Heart left ventricle (tissue), 13 donors: ENCODE measurements around the gene VSIG10.

Experiments used
- CTCF ChIP-seq, 12 donors: fragments of 200-600 bp; sonication (generic) in 4 of 12; IDR thresholded peaks; one replicate each; pipeline versions ENCODE4 v1.5.0 to v1.8.0; 2018 to 2022; ENCODE audit warnings: antibody characterized with exemption in 12 of 12, mild to moderate bottlenecking in 5 of 12
- POLR2A ChIP-seq, 2 donors: fragments of 450-650 bp; IDR thresholded peaks; one replicate each; pipeline ENCODE4 v1.6.1; 2017; ENCODE audit warnings: antibody characterized with exemption in 2 of 2, mild to moderate bottlenecking in 2 of 2, moderate library complexity in 2 of 2
- donor health status: ischemic (EF 13 %, LVEDD 7.1; RV severe dilation, severe dysfunction).
- donor health status: DM: no; HTN: yes; CAD: no.
- donor health status: DM: no; HTN: no; CAD: no.
- donor health status: ischemic (EF 25% LVEDD 6.9; RV normal size, moderate dysfunction).
- donor health status: ischemic (EF 25% LVEDD 5.7; RV mildly dilated, moderate dysfunction).
- donor health status: ischemic (EF 35%, LVEDD 5.7; RV mildly dilated, moderate dysfunction).
- donor health status: nonischemic (EF 11% LVEDD 7.7; RV severe dilation, severe dysfunction).
- donor health status: DM: yes; HTN: yes; CAD: no.
- donor health status: PGD.
- donor health status: ischemic (EF 29% LVEDD 5.4; RV normal size, mild dysfunction).
- donor health status: nonischemic (EF 23%, LVEDD 6.1; RV moderate dilation, normal function).

GRCh38 chr12:118022728-118023109, 81.1 kb downstream of the VSIG10 start:
- TF ChIP-seq CTCF (IDR thresholded peaks at IDR 0.05) (no peak), POLR2A (IDR thresholded peaks at IDR 0.05) (no peak)
